PC-9 (cell line): ENCODE measurements around the gene ZNF282.

ENCODE experiments used
- EZH2 ChIP-seq: fragments of 200-600 bp; sonication (generic); IDR thresholded peaks from 2 replicates; pipeline ENCODE4 v1.8.0; 2017; ENCODE audit warnings: antibody characterized with exemption, low read depth
- TF ChIP-seq, protein P1 (sequence below): fragments of 200-600 bp; sonication (generic); conservative IDR thresholded peaks from 2 replicates; pipeline ENCODE4 v1.6.1; 2017; ENCODE audit warnings: mixed run types, antibody characterized with exemption, mild to moderate bottlenecking, moderate library complexity

DNA sequence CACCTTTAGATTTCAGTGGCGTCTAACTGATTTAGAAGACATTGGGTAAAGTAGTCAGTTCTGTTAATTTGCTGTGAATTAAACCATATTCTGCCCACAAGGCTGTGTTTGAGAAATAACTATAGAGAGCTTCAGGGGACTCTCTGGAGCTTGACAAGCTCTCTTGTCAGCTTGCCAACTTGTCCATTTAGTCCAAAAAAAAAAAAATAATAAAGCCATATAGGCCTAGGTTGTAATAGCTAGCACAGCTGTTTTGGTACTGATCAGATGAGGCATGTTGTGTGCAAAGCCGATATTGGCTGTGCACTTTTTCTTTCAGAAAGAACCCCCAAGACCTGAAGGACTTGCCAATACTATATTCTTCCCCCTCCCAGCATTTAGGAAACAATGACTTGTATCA, 20.2 kb upstream of the ZNF282 start:
- TF ChIP-seq EZH2 = no peak
- TF ChIP-seq, protein P1, sequence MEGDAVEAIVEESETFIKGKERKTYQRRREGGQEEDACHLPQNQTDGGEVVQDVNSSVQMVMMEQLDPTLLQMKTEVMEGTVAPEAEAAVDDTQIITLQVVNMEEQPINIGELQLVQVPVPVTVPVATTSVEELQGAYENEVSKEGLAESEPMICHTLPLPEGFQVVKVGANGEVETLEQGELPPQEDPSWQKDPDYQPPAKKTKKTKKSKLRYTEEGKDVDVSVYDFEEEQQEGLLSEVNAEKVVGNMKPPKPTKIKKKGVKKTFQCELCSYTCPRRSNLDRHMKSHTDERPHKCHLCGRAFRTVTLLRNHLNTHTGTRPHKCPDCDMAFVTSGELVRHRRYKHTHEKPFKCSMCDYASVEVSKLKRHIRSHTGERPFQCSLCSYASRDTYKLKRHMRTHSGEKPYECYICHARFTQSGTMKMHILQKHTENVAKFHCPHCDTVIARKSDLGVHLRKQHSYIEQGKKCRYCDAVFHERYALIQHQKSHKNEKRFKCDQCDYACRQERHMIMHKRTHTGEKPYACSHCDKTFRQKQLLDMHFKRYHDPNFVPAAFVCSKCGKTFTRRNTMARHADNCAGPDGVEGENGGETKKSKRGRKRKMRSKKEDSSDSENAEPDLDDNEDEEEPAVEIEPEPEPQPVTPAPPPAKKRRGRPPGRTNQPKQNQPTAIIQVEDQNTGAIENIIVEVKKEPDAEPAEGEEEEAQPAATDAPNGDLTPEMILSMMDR = no peak
